ENCODE data around the gene UBE2A. TPM values are rescaled to one million over a fixed set of nuclear protein-coding genes. Genes with fewer than 3 reads are reported as not detected.

Gene UBE2A
- total and polyA plus RNA-seq, 2 of the 13 experiments (the other 11 are each of a cell fraction or from before 2014, with no cell fraction given): 17.0 to 30.5 TPM

GRCh38 chrX:119573840-119574393, 446 bp upstream of the UBE2A start (continued):
- TF ChIP-seq ZNF614 (CRISPR knock-in tag; IDR thresholded peaks at IDR 0.05; ENCODE audit: borderline replicate concordance): no peak
- TF ChIP-seq ZSCAN31 (CRISPR knock-in tag; IDR thresholded peaks at IDR 0.05; ENCODE audit: low read depth): no peak
- no peak for TF ChIP-seq TP53 (CRISPR knock-in tag; conservative IDR thresholded peaks at IDR 0.05)
- TF ChIP-seq KDM5A (IDR thresholded peaks at IDR 0.05; ENCODE audit: borderline replicate concordance, low read length): peak; percentile 45; the same call in 1 of the 2 replicates
- TF ChIP-seq ZNF501 (CRISPR knock-in tag; IDR thresholded peaks at IDR 0.05): no peak
- TF ChIP-seq SRSF4 (IDR thresholded peaks at IDR 0.05; ENCODE audit: low read depth, low read length, poor library complexity, severe bottlenecking): no peak
- TF ChIP-seq ZFP36 (IDR thresholded peaks at IDR 0.05; ENCODE audit: borderline replicate concordance, low read depth, low read length, partially characterized antibody): no peak
- TF ChIP-seq IKZF1 (IDR thresholded peaks at IDR 0.05): no peak
- TF ChIP-seq NAIF1 (CRISPR knock-in tag; IDR thresholded peaks at IDR 0.05; ENCODE audit: borderline replicate concordance): 0 out of 2 replicates have a peak, but pooled peaks have one; percentile 54
- TF ChIP-seq ZNF740 (CRISPR knock-in tag; IDR thresholded peaks at IDR 0.05): no peak
- TF ChIP-seq GABPB1 (CRISPR knock-in tag; IDR thresholded peaks at IDR 0.05): no peak
- TF ChIP-seq SMARCE1 (IDR thresholded peaks at IDR 0.05; ENCODE audit: borderline replicate concordance): no peak
- TF ChIP-seq MYC (CRISPR knock-in tag; IDR thresholded peaks at IDR 0.05; ENCODE audit: borderline replicate concordance): no peak
- TF ChIP-seq, protein P1, sequence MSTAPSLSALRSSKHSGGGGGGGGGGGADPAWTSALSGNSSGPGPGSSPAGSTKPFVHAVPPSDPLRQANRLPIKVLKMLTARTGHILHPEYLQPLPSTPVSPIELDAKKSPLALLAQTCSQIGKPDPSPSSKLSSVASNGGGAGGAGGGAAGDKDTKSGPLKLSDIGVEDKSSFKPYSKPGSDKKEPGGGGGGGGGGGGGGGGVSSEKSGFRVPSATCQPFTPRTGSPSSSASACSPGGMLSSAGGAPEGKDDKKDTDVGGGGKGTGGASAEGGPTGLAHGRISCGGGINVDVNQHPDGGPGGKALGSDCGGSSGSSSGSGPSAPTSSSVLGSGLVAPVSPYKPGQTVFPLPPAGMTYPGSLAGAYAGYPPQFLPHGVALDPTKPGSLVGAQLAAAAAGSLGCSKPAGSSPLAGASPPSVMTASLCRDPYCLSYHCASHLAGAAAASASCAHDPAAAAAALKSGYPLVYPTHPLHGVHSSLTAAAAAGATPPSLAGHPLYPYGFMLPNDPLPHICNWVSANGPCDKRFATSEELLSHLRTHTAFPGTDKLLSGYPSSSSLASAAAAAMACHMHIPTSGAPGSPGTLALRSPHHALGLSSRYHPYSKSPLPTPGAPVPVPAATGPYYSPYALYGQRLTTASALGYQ (CRISPR knock-in tag; IDR thresholded peaks at IDR 0.05): no peak
- no peak for TF ChIP-seq ZNF235 (CRISPR knock-in tag; IDR thresholded peaks at IDR 0.05; ENCODE audit: borderline replicate concordance)
- no peak for TF ChIP-seq NRL (CRISPR knock-in tag; IDR thresholded peaks at IDR 0.05; ENCODE audit: borderline replicate concordance)
- no peak for TF ChIP-seq ZNF224 (CRISPR knock-in tag; IDR thresholded peaks at IDR 0.05)
- no peak for TF ChIP-seq KLF13 (CRISPR knock-in tag; IDR thresholded peaks at IDR 0.05)
- TF ChIP-seq TRIM22 (IDR thresholded peaks at IDR 0.05): no peak
- TF ChIP-seq ZNF790 (CRISPR knock-in tag; IDR thresholded peaks at IDR 0.05; ENCODE audit: borderline replicate concordance): no peak
- TF ChIP-seq, protein P2, sequence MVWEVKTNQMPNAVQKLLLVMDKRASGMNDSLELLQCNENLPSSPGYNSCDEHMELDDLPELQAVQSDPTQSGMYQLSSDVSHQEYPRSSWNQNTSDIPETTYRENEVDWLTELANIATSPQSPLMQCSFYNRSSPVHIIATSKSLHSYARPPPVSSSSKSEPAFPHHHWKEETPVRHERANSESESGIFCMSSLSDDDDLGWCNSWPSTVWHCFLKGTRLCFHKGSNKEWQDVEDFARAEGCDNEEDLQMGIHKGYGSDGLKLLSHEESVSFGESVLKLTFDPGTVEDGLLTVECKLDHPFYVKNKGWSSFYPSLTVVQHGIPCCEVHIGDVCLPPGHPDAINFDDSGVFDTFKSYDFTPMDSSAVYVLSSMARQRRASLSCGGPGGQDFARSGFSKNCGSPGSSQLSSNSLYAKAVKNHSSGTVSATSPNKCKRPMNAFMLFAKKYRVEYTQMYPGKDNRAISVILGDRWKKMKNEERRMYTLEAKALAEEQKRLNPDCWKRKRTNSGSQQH (CRISPR knock-in tag; IDR thresholded peaks at IDR 0.05; ENCODE audit: low read depth): no peak
- TF ChIP-seq POLR2AphosphoS2 (IDR thresholded peaks at IDR 0.05; ENCODE audit: low read depth, low read length): no peak
- TF ChIP-seq, protein P3, sequence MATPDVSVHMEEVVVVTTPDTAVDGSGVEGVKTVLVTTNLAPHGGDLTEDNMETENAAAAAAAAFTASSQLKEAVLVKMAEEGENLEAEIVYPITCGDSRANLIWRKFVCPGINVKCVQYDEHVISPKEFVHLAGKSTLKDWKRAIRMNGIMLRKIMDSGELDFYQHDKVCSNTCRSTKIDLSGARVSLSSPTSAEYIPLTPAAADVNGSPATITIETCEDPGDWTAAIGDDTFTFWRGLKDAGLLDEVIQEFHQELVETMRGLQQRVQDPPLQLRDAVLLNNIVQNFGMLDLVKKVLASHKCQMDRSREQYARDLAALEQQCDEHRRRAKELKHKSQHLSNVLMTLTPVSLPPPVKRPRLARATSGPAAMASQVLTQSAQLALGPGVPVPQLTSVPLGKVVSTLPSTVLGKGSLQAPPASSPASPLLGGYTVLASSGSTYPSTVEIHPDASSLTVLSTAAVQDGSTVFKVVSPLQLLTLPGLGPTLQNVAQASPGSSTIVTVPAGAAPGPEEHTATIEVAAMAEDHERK (CRISPR knock-in tag; IDR thresholded peaks at IDR 0.05; ENCODE audit: low read depth): no peak
- no peak for TF ChIP-seq NFE2 (CRISPR knock-in tag; IDR thresholded peaks at IDR 0.05)
- no peak for TF ChIP-seq CREBL2 (CRISPR knock-in tag; IDR thresholded peaks at IDR 0.05; ENCODE audit: borderline replicate concordance)

Measured in HepG2 (cell line).